Activated CD4-positive, CD25-positive, alpha-beta regulatory T cell treated with anti-CD3 and anti-CD28 coated beads, Interleukin-2, amount 50 U/mL, for 72 hours (primary cell): ENCODE measurements around the gene SAPCD1.

Experiments used
- DNase-seq: peaks from one replicate; pipeline ENCODE4 v3.0.0; 2021

SAPCD1 gene

DNA sequence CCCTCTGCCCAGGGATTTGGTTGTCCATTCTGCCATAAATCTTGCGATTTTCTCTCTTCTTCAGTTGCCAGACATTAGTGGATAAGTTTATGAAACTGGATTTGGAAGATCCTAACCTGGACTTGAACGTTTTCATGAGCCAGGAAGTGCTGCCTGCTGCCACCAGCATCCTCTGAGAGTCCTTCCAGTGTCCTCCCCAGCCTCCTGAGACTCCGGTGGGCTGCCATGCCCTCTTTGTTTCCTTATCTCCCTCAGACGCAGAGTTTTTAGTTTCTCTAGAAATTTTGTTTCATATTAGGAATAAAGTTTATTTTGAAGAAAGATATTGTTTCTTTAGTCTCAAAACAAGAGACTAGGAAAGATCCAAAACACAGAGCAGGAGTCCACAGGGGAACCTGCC is at the start of gene SAPCD1:
Gene SAPCD1, plus strand, starts transcription at position 301 of the 400 bp plus-strand sequence. CDS start 399 bp downstream, outside the sequence.
- DNase-seq, result no peak

DNA sequence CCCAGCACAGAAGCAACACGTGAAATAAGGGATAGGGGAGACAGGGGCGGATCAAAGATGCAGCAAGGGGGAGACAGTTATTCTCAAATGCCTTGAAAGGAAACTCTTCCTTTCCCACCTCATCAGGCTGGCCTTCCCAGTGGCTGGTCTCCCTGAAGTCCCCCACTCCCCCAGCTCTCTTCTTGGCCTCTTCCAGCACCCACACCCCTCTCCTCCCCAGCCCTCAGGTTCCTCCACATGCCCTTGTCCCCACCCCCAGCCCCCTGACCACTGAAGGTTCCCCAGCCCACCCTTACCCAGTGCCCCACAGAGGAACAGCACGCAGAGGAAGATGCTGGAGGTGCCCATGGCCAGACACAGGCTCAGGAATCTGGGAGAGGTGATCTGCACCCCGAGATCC is 49.0 kb upstream of the SAPCD1 start:
- DNase-seq, result no peak

DNA sequence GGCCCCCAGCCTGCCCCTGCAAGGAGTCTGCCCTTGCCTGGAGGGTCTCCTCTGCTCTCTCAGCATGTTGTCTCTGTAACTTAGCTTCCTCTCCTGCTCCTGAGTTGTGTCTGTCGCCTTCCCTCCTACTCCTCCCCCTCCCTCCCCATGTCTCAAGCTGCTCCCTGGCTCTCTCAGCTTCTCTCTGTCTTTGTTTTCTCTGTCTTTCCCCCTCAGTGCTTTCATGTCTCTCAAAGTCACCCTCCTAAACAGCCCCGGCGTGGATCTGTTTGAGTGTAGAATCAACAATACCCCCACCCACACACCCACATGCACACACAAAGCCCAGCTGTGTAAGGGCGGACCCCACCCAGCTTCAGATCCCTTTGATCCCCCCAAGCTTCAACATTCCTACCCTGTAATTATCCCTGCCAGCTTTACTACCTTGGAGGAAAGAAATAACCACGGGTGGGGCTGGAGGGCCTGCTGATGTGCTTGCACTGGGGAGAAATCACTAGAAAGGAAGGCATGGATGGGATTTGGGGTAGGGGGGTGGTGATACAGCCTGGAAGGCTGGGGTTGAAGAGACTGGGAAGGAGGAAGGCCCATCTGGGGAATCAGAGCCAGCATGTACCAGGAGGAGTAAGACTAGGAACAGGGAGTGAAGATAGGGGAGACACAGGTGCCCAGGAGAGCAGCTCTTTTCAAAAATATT is 48.3 kb upstream of the SAPCD1 start:
- DNase-seq, result no peak

DNA sequence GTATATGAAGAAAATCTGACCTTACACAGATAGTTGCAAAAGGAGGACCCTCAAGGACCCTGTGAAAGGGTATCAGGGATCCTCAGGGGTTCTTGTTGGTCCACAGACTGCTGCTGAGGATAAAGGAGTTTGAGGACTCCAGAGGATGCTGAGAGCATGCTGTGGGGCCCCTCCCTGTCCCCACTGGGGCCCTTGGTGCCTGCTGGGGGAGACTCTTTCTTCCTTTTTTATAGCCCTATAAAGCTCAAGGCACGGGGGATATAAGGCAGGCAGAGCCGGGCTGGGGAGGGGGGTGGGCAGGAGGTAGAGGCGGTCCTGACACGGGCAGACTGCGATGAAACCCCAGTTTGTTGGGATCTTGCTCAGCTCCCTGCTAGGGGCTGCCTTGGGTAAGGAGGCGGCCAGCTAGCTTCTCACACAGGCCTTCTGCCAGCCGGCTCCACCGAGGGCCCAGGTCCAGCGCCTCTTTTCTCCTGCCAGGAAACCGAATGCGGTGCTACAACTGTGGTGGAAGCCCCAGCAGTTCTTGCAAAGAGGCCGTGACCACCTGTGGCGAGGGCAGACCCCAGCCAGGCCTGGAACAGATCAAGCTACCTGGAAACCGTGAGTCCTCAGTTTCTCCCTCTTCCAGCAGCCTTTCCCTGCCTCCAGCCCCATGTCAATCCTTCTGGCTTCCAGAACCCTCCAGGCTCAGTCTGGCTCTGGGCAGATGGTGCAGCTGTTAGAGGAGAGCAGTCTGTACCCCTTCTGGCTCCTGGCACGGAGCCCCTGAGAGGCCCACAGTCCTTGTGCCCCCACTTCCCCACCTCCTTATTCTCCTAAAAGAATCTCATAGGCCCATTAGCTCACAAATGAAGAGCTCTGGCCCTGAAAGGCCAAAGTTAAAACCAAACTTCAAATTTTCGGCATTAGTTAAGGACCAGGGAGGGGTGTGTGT is 47.2 kb upstream of the SAPCD1 start, which contains the start of gene LY6G6D:
Gene LY6G6D, plus strand, starts transcription at position 327 of the 937 bp plus-strand sequence. Its CDS starts 8 bp downstream, at position 335.
- DNase-seq, result no peak

DNA sequence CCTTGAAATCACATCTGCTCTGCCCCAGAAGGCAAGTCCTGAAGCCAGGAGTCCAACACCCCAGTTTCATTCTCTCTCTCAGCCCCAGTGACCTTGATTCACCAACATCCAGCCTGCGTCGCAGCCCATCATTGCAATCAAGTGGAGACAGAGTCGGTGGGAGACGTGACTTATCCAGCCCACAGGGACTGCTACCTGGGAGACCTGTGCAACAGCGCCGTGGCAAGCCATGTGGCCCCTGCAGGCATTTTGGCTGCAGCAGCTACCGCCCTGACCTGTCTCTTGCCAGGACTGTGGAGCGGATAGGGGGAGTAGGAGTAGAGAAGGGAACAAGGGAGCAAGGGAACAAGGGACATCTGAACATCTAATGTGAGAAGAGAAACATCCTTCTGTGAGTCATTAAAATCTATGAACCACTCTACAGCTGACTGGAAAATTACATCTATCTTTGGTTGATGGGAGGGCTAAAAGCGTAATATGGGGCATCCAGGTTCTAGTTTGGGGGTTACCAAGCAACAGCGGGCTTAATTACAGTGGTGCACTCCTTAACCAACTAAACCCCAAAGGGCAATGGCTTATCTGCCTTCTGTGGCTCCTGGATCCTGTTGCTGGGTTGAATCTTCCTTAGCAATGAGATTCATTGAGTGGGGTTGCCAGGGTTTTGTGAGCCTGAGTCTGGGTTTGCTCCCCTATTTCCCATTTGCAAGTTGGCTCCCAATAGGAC is 44.8 kb upstream of the SAPCD1 start:
- no peak for DNase-seq

DNA sequence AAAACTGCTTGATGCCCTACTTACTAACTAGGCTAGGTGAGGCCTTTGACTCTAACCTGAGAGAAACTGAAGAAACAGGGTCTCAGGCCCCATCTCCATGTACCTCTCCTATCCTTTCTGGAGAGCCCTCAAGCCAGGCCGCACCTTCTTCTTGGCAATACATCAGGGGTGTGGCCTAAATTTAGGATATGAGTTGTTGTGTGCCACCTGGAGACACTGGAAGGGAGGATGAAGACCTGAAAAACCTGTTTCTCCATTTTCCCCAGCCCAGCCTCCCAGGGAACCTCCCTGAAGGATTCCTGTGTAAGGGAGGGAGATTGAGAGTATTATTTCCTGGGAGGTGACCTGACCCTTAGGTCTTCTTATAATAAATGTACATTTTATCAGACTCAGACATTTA is 44.2 kb upstream of the SAPCD1 start:
- DNase-seq, result no peak

DNA sequence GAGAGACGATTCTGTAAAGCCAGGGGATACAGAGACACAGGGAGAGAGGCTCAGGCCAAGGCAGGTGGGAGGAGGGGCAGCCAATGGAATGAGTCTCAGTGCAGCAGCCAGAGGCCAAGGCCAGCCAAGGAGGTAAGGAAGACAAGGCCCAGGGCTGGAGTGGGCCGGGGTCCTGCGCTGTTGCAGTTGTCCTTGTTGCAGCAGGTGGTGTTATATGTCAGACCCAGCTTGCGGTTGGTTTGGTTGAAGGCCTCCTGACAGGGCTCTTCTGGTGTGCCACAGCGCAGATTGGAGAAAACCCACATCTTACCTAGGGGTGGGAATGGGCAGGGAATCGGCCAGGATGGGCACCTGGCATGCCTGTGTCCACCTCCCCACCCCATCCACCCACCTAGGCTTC is 43.5 kb upstream of the SAPCD1 start:
- no peak for DNase-seq

DNA sequence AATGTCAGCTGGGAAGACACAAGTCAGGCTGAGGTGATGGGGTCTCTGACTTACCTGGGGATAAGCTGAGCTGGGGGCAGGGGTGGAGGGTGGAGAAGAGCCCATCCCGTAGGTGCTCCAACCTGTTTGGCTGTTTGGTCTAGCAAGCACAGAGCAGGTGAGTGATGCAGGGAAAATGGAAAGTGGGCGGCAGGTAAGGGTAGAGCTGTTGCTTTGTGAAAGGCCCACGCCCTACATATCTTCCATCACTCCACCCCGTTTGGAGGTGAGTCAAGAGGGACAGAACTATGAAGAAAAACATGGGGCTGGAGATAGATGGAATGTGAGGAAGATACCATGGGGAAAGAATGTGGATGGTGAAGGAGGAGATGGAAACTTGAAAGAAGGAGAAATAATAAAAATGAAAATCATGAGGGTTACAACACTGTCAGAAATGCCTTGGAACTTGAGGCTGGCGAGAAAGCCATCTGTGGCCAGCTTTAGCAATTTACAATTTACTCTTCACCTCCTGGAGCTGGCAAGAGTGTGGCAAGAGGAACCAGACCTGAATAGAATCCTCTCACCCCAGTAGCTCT is 42.2 kb upstream of the SAPCD1 start:
- DNase-seq, result no peak

DNA sequence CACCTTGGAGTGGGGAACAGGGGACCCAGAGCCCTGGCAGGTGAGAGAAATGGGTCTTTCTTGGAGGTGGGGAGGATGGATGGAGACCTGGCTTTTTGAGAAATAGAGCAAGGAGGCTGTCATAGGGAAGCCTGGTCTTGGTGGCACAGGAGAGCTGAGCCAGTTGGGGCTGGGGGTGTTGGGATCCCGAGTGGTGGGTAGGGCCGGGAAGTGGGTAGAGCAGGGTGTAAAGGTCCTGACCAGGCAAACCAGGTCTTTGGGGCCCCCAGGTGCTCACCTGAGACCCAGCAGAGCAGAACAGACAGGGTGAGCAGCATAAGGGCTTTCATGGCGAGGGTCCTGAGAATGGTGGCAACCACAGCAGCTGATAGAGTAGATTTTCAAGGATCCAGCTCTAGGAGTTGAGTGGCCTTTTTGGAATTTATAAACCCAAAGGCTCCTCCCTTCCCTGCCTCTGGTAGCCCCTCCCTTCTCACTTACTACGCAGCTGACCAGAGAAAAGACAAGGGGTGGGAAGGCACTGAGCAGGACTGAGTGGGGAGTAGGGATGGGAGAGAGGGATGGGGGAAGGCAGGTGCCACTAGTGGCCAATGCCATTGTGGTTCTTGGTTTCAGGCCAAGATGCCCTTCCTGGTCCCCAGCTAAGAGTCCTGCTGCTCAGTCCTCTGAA is 41.0 kb upstream of the SAPCD1 start, which contains the start of gene LY6G6C:
Gene LY6G6C, minus strand, starts transcription at position 396 of the 670 bp plus-strand sequence. Its CDS starts 67 bp downstream, at position 329.
- no peak for DNase-seq

DNA sequence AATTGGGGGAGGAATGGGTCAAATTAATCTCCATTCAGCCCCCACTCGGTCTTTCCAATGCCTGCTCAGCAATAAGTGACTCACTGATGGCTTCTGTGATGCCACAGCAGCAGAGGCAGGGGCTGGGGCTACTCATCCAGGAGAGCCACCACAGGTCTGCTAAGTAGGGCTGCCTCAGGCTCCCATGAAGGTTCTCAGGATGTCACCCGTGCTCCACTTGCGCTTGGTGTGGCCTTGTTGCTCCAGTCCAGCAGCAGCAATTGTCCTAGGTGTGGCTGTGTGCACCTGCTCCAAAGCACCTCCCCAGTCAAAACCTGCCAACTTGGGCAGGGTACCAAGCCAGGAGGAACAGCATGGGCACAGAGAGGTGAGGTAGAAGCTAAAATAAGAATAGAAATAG is 40.3 kb upstream of the SAPCD1 start:
- DNase-seq, result no peak

DNA sequence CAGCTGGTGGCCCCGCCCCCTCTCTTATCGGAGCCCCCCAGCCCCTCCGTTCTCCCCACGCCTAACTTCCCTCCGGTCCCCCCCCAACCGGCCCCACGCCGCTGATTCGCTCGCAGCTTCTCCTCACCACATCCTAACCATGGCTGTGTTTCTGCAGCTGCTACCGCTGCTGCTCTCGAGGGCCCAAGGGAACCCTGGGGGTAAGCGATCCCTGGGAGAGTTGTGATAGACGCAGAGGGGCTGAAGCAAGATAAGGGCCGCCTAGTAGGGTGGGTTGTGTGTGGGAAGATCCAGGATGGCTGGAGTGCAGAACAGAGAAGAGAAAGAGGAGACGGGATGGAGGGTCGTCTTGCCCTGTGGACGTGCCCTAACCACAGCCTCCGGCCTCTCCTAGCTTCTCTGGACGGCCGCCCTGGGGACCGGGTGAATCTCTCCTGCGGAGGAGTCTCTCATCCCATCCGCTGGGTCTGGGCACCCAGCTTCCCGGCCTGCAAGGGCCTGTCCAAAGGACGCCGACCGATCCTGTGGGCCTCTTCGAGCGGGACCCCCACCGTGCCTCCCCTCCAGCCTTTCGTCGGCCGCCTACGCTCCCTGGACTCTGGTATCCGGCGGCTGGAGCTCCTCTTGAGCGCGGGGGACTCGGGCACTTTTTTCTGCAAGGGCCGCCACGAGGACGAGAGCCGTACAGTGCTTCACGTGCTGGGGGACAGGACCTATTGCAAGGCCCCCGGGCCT is 39.0 kb upstream of the SAPCD1 start, which contains the start of gene MPIG6B:
Gene MPIG6B, plus strand, starts transcription at position 129 of the 735 bp plus-strand sequence. Its CDS starts 11 bp downstream, at position 140.
- DNase-seq, result no peak

DNA sequence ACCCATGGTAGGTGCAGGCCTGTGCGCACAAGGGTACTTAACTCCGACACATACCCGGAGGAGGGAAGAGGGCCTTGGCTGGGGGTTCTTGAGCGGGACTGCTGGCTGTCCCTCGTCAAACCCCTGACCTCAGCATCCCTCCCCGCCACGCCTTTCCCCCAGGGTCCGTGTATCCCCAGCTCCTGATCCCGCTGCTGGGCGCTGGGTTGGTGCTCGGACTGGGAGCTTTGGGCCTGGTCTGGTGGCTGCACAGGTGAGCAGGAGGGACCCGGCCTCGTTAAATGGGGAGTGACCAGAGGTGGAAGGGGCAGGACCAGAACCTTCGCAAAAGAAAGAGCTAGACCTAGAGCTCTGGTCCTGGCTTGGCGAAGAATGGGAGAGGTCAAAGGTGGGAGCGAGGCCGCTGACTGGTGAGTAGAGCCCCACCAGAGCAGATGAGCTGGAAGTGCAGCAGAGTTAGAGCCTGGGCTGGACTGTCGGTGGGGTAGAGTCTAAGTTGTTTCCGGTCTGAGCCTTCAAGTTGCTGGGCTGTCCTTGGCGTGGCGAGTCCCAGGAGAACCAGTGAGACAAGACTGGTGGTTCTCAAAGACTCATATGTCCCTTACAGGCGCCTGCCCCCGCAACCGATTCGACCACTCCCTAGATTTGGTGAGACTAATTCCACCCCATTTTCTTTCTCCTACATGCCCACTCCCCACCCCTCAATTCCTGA is 38.3 kb upstream of the SAPCD1 start:
- no peak for DNase-seq

DNA sequence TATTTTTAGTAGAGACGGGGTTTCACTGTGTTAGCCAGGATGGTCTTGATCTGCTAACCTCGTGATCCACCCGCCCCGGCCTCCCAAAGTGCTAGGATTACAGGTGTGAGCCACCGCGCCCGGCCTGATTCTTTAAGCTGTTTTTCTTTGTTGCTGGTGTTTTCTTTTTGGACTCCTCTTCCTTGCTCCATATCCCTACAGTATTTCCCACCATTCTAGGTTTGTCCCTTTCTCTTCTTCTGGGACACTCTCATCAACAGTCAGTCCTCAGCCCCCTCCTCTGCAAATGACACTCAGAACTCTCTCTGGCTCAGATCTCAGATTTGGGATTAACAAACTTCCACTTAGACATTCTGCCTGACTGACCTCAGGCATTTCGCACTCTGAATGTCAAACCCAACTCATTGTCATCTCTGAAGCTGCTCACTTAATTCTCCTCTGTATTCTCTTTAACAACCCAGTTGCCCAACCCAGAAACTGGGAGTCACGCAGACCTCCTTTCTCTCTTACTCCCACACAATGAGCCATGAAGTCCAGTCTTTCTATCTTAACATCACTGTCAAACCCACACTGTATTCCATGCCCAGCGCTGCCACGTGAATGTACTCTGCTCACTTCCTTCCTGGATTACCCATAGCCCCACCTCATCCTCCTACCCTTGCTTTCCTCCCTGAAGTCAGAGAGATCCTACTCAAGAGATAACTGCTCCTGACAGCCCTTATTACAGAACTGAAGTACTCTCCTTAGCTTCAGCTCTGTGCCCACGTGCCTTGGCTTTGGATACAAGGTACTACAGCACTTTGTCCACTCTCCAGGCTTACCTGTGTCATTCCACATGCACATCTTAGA is 36.7 kb upstream of the SAPCD1 start:
- no peak for DNase-seq

DNA sequence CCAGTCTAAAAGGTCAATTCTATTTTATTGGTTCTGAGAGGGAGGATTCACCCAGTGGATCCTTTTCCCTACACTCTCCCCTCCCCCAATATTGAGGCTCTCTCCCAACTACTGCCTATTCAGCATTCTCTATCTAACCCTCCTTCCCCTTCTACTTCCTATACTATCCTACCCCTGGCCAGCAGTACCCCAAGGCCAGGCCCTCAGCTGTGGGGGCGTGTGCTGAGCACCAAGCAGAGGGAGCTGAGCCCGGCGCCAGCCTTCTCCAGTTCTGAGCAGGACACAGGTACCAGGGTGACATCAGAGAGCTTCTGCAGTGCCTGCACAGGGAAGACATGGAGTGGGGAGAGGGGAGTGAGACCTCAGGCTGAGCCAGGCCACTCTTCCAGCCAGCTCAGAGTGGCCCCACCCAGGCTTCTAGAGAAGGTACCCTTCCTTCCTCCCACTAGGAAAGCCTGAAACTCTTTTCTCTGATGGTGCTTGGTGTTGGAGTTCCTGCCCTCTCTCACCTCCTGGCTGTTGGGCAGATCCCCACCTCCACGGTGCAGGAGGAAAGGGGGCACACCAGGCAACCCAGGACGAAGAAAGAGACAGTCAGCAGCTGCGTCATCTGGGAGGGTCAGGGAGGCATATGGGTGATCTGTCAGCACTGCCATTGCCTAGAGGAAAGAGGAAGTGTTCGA is 35.3 kb upstream of the SAPCD1 start:
- DNase-seq, result no peak

DNA sequence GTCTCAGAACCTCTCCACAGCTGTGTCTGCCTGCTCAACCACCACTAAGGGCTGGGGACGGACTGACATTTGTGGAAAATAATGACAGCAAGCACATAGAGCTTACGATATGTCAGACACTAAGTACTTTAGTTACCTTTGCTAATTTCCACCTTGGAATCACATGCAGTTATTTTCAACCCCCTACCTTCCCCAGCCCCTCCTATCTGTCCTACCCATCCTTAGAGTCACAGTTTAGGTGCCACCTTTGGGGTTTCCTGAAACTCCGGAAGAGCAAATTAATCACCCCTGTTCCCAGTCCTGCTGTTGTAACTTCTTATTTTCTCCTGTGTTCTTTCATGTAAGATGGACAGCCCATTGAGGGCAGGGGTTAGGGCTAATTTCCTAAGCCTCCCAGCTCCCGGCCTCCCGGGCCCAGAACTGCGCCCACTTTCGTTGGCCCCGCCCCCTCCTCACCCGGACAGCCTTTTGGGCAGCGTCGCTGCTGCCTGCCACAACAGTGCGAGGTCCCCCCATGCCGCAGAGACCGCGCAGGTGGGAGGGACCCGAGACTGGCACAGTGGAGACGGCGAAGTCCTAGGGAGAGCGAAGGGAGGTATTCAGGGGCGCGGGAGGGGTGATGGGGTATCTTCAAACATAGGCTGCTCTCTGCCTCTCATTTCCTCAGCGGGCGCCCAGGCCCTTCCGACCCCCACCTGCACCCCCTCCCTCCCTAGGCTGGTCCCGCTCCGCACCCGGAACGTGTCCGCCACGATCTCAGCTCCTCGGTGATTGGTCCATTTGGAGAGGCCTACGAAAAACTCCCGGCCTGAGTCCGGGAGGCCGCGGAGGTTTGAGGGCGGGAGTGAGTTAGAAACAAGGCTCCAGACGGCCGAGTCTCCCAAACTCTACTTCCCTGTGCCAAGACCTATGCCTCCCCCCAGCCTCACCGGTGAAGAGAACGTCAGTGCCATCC is 34.5 kb upstream of the SAPCD1 start:
- DNase-seq, result no peak

DNA sequence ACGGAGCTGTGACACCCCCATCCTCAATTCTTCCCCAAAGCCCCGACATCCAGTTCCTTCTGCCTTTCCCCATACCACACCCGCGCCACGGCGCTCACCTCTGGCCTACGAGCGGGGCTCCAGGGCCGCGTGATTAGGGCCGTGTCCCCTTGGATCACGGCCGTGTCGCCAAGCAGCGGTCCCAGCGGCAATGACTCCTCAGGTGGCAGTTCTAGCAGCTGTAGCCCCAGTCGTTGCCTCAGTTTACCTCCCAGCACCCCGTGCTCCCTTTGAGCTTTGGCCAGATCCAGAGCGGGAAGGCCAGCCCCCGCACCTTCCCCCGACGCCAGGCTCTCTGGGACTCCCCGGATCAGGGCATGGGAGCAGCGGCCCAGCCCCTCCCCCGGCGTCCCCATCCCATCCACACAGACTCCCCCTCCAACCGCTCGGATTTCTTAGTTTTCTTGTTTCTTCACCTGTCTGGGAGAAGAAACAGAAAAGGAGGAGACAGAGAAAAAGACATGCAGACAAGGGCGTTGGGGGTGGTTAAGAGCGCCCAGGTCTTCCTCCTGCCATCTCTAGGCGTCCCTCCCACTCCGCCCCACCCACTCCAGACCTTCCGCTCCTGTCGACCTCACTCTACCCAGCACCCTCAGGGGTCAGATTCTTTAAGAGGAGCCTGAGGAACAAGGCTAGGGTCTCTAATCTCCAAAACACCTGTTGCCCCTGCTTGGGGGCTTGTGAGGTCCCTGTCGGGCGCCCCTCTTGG is 33.5 kb upstream of the SAPCD1 start, which contains the start of gene DDAH2:
Gene DDAH2, minus strand, starts transcription at position 533 of the 748 bp plus-strand sequence. Its CDS starts 138 bp downstream, at position 395.
- no peak for DNase-seq

DNA sequence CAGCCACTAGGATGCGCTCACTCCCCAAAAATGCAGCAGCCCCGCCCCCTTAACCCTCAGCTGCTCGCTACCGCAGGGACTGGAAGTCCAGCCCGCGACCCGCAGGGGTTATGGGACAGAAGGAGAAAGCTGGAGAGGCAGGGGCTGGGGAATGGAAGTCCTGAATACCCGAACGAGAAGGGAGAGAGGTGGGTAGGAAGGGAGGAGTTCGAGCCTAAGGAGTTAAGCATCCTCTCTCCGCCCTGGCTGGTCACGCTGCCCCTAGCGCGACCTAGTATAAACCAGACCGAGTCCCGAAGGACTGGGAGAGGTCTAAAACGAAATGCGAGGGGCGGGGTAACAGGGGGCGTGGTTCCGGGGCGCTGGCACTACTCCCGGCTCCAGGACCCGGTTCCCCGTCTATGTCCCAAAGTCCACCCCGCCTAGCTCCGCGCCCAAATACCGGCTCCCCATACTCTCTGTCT is 32.9 kb upstream of the SAPCD1 start:
- DNase-seq, result peak; percentile 76
